Islet precursor cell (in vitro differentiated cells): ENCODE measurements around the gene PRDX5.
"Not testable (repeated sequence)": the region's sequence is repeated elsewhere in the genome, so short reads cannot be mapped to it uniquely, and the experiment has no call there.

ENCODE experiments used
- DNase-seq: peaks from one replicate; pipeline ENCODE4 v3.0.0-alpha.2; 2018

The PRDX5 gene

GRCh38 chr11:64306563-64306875 lies 11.4 kb upstream of the PRDX5 start:
- DNase-seq, result no peak

- no peak for DNase-seq
Observed at GRCh38 chr11:64306876-64307622, 10.9 kb upstream of the PRDX5 start.

GRCh38 chr11:64307795-64308194 lies 10.1 kb upstream of the PRDX5 start:
- DNase-seq, result not testable (repeated sequence)

- no peak for DNase-seq
Observed at GRCh38 chr11:64312947-64313346, 5.0 kb upstream of the PRDX5 start.

GRCh38 chr11:64313491-64314145 lies 4.3 kb upstream of the PRDX5 start:
- peak; percentile 53 for DNase-seq

GRCh38 chr11:64314146-64314804 lies 3.6 kb upstream of the PRDX5 start:
- DNase-seq, result no peak

GRCh38 chr11:64314805-64315561 lies 2.9 kb upstream of the PRDX5 start:
- no peak for DNase-seq

GRCh38 chr11:64315667-64316526 lies 2.0 kb upstream of the PRDX5 start:
- not testable (repeated sequence) for DNase-seq

- DNase-seq, result peak; percentile 69
Observed at GRCh38 chr11:64316672-64317324, 1.1 kb upstream of the PRDX5 start.

- peak; percentile 99 for DNase-seq
Observed at GRCh38 chr11:64317325-64317960, 478 bp upstream of the PRDX5 start, which contains the start of gene TRMT112. TRMT112 (minus strand) TSS chr11:64317559; CDS start chr11:64317526, 33 bp downstream.

- no peak for DNase-seq
Observed at GRCh38 chr11:64318766-64319761, 1.1 kb downstream of the PRDX5 start.

- no peak for DNase-seq
Observed at GRCh38 chr11:64320556-64320955, 2.6 kb downstream of the PRDX5 start.

GRCh38 chr11:64321026-64321425 lies 3.1 kb downstream of the PRDX5 start:
- peak; percentile 34 for DNase-seq

- DNase-seq, result peak; percentile 48
Observed at GRCh38 chr11:64321533-64321932, 3.6 kb downstream of the PRDX5 start.

GRCh38 chr11:64322925-64323260 lies 5.0 kb downstream of the PRDX5 start:
- DNase-seq, result no peak

GRCh38 chr11:64323373-64323772 lies 5.5 kb downstream of the PRDX5 start:
- no peak for DNase-seq

GRCh38 chr11:64323984-64324383 lies 6.1 kb downstream of the PRDX5 start:
- DNase-seq, result peak; percentile 57

GRCh38 chr11:64324692-64325469 lies 7.0 kb downstream of the PRDX5 start:
- peak; percentile 66 for DNase-seq

- DNase-seq, result no peak
Observed at GRCh38 chr11:64327375-64327774, 9.5 kb downstream of the PRDX5 start.
